C4-2B (cell line): ENCODE measurements around the gene SLC4A1.

Experiments used
- H3K27ac ChIP-seq: fragments of 450-650 bp; 2 replicates; pipeline ENCODE4 v1.5.1; 2017
- CTCF ChIP-seq: fragments of 450-650 bp; conservative IDR thresholded peaks from 2 replicates; pipeline ENCODE4 v1.5.1; 2017; ENCODE audit warnings: mild to moderate bottlenecking
- ZFX ChIP-seq: fragments of 450-650 bp; IDR thresholded peaks from 2 replicates; pipeline ENCODE4 v1.6.1; 2017

SLC4A1 gene

GRCh38 chr17:44272954-44273353 is 5.0 kb upstream of the SLC4A1 start:
- no peak overlapping the region for H3K27ac ChIP-seq
- TF ChIP-seq ZFX: no peak
- TF ChIP-seq CTCF: no peak

GRCh38 chr17:44272321-44272951 is 4.5 kb upstream of the SLC4A1 start:
- no peak for TF ChIP-seq ZFX
- TF ChIP-seq CTCF: no peak
- H3K27ac ChIP-seq: no peak overlapping the region

GRCh38 chr17:44269535-44270240 is 1.8 kb upstream of the SLC4A1 start:
- H3K27ac ChIP-seq: peak overlapping the region; percentile 62
- TF ChIP-seq ZFX: no peak
- TF ChIP-seq CTCF: no peak

- TF ChIP-seq CTCF (no peak), ZFX (no peak)
- H3K27ac ChIP-seq: peak overlapping the region; percentile 62
Measured at GRCh38 chr17:44268709-44269534, 987 bp upstream of the SLC4A1 start.

- H3K27ac ChIP-seq: no peak overlapping the region
- TF ChIP-seq ZFX: no peak
- no peak for TF ChIP-seq CTCF
Measured at GRCh38 chr17:44267165-44267455, 825 bp downstream of the SLC4A1 start.

- TF ChIP-seq CTCF (no peak), ZFX (no peak)
- no peak overlapping the region for H3K27ac ChIP-seq
Measured at GRCh38 chr17:44266402-44267164, 1.4 kb downstream of the SLC4A1 start.
